RKO (cell line): ENCODE results near the gene PTPRE.
A peak's percentile ranks its signal among the peaks of the same experiment; 100 is the strongest.

Experiments
- DNase-seq: peaks from one replicate; pipeline ENCODE4 v3.0.0-alpha.2; 2016; ENCODE audit warnings: low spot score

Gene PTPRE

GRCh38 chr10:128026615-128027300 lies 119.9 kb downstream of the PTPRE start:
- DNase-seq, result no peak

GRCh38 chr10:128027306-128027705 lies 120.4 kb downstream of the PTPRE start:
- DNase-seq, result no peak

GRCh38 chr10:128027822-128028507 lies 121.1 kb downstream of the PTPRE start:
- no peak for DNase-seq

GRCh38 chr10:128028508-128029289 lies 121.8 kb downstream of the PTPRE start:
- no peak for DNase-seq

GRCh38 chr10:128029290-128029651 lies 122.4 kb downstream of the PTPRE start:
- no peak for DNase-seq

- DNase-seq, result no peak
These were observed 122.9 kb downstream of the PTPRE start for GRCh38 chr10:128029731-128030369.

- DNase-seq, result no peak
These were observed 123.7 kb downstream of the PTPRE start for GRCh38 chr10:128030498-128031072.

GRCh38 chr10:128031216-128031615 lies 124.3 kb downstream of the PTPRE start:
- no peak for DNase-seq

- DNase-seq, result no peak
These were observed 125.6 kb downstream of the PTPRE start for GRCh38 chr10:128032466-128032865.

GRCh38 chr10:128035557-128035973 lies 128.7 kb downstream of the PTPRE start:
- DNase-seq, result peak; percentile 22

- DNase-seq, result no peak
These were observed 129.2 kb downstream of the PTPRE start for GRCh38 chr10:128036011-128036615.

- peak; percentile 26 for DNase-seq
These were observed 130.0 kb downstream of the PTPRE start for GRCh38 chr10:128036746-128037543.

- no peak for DNase-seq
These were observed 133.2 kb downstream of the PTPRE start for GRCh38 chr10:128040096-128040495.

- no peak for DNase-seq
These were observed 133.8 kb downstream of the PTPRE start for GRCh38 chr10:128040681-128041080.

- DNase-seq, result no peak
These were observed 135.3 kb downstream of the PTPRE start for GRCh38 chr10:128042131-128042610.

GRCh38 chr10:128043259-128044045 lies 136.5 kb downstream of the PTPRE start:
- no peak for DNase-seq

- no peak for DNase-seq
These were observed 137.3 kb downstream of the PTPRE start for GRCh38 chr10:128044186-128044585.

GRCh38 chr10:128044961-128045832 lies 138.3 kb downstream of the PTPRE start:
- no peak for DNase-seq

- no peak for DNase-seq
These were observed 138.9 kb downstream of the PTPRE start for GRCh38 chr10:128045833-128046120.
